Measurements from ENCODE around the gene TBC1D14.

TBC1D14 gene

DNA sequence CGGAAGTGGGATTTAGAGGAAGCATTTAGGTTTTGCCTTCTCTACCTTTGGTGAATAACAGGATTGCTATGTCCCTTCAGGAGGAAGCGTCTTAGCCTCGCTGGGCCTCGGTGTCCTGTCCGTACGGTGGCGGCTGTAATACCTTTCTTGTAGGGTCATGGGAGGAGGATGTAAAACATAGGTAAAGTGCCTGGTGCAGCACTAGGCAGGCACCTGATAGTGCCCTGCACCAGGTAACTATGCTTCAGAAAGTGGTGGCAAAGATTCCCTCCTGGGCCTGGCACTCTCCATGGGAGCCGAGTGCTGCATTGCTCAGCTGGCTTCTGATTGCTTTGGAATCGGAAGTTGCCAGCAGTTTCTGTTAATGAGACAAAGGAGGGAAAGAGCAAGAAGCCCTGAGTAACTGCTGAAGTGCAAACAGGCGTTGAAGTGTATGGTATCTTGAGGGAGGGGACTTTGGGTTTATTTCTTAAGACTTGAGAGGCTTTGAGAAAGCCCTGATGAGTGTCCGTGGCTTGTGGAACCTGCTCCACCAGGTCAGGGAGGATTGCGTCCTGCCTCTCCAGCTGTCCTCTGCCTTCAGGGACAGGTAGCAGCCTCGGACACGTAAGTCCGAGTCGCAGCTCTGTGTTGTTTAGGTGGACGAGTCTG, 45.8 kb downstream of the TBC1D14 start:
- Histone ChIP-seq H3K4me3 (no peak overlapping the region), H3K27ac (no peak overlapping the region)
- TF ChIP-seq, protein P1, sequence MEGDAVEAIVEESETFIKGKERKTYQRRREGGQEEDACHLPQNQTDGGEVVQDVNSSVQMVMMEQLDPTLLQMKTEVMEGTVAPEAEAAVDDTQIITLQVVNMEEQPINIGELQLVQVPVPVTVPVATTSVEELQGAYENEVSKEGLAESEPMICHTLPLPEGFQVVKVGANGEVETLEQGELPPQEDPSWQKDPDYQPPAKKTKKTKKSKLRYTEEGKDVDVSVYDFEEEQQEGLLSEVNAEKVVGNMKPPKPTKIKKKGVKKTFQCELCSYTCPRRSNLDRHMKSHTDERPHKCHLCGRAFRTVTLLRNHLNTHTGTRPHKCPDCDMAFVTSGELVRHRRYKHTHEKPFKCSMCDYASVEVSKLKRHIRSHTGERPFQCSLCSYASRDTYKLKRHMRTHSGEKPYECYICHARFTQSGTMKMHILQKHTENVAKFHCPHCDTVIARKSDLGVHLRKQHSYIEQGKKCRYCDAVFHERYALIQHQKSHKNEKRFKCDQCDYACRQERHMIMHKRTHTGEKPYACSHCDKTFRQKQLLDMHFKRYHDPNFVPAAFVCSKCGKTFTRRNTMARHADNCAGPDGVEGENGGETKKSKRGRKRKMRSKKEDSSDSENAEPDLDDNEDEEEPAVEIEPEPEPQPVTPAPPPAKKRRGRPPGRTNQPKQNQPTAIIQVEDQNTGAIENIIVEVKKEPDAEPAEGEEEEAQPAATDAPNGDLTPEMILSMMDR (IDR thresholded peaks at IDR 0.05): no peak
- no peak for DNase-seq (ENCODE audit: low spot score)

DNA sequence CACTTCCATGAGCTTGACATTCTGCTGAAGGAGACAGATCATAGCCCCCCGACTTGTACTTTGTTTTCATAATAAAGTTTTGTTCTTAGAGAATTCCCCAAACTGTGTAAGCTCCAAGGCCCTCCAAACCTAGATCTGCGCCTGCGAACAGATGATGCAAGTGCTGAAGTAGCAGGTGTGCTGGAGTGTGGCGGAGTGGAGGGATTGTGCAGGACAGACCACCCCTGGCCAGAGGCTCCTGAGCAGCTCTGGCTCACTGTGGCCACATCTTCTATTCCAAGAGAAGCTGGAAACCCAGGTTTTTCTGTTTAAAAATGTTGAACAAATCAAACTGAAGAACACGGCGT, 46.4 kb downstream of the TBC1D14 start:
- TF ChIP-seq, protein P1 (IDR thresholded peaks at IDR 0.05): no peak
- no peak overlapping the region for H3K27ac ChIP-seq
- DNase-seq (ENCODE audit: low spot score): no peak
- H3K4me3 ChIP-seq: no peak overlapping the region

DNA sequence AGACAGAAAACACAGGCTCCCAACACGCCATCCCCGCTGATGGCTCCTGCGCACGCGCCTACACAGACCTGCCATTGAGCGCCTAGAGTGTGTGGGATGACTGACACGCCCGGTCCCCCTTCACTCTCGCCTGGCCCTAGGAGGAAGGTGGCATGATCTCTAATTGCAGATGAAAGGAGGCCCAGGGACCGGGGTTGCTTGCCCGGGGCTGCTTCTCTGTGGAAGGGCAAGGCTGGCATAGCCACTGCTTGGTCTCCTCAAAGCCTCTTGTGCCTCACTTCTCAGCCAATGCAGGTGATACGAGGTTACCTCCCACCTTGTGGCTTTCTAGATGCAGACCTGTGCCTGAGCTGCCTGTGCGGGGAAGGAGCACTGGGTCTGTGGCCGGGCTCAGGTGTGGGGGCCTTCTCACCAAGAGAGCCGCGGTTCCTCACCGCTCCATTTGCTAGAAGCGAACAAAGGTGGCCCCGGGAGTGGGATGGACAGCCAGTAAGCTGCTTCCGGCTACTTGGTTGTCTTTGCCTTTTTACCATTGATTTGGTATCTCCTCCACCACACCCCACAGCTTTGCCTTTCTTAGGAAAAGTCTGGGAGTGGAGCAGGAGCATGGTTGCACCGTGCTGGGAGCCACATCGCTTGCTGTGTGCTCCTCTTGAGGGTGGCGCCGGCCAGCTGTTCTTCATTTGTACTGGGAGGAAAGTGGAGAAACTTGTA, 47.0 kb downstream of the TBC1D14 start:
- no peak overlapping the region for H3K4me3 ChIP-seq
- DNase-seq (ENCODE audit: low spot score): no peak
- TF ChIP-seq, protein P1 (IDR thresholded peaks at IDR 0.05): no peak
- H3K27ac ChIP-seq: no peak overlapping the region

DNA sequence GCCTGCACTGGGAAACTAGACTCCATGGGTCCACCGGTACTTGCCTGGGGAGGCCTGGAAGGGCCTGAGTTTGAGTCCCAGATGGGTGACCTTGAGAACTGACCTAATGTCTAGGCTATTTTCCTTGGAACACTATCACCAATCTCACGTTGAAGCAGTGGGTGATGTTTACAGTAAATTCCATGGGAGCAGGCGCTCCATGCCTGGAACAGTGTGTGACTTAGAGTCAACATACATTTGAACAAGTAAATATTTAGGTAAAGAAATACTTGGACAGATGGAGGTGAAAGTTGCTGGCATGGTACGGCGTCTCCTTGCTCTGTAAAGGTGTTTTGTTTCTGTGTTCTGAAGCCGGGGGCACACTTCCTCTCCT, 47.5 kb downstream of the TBC1D14 start:
- TF ChIP-seq, protein P1 (IDR thresholded peaks at IDR 0.05): no peak
- Histone ChIP-seq H3K4me3 (no peak overlapping the region), H3K27ac (no peak overlapping the region)
- DNase-seq (ENCODE audit: low spot score): no peak

DNA sequence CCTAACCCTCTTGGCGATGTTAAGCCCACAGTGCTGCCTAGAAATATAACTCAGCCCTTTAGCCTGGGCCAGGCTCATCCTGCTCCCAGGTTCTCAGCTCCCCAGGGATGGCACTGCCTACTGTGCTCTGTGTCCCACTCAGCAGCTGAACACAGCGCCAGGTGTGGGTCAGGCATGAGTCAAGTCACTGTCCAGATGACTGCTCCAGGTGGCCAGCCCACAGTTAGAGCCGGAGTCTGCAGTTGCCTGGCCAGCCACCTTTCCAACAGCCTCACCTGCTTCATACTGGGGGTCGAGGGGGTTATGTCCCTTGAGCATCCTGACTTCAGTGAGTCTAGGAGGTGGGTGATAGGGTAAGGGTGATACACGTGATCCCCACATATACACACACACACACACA, 48.4 kb downstream of the TBC1D14 start:
- no peak for DNase-seq (ENCODE audit: low spot score)
- Histone ChIP-seq H3K4me3 (no peak overlapping the region), H3K27ac (no peak overlapping the region)
- TF ChIP-seq, protein P1 (IDR thresholded peaks at IDR 0.05): no peak

DNA sequence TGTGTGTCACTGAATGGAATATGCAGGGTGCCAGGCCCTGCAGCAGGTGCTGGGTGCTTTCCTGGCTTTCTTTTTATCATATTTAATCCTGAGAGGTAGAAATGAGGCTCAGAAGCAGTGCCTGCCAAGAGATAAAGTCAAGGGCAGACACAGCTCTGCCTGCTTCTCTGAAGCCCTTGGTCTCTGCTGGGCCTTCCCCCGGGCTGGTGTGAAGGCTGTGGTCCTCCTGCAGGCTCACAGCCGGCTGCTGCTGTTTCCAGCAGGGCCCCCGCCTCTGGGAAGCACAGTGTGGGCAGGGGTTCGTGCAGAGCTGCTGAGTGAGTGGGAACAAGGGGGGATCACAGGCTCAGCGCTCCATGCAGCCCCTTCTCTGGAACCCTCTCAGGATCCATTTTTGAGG, 49.6 kb downstream of the TBC1D14 start:
- no peak overlapping the region for H3K4me3 ChIP-seq
- TF ChIP-seq, protein P1 (IDR thresholded peaks at IDR 0.05): no peak
- no peak for DNase-seq (ENCODE audit: low spot score)
- no peak overlapping the region for H3K27ac ChIP-seq

DNA sequence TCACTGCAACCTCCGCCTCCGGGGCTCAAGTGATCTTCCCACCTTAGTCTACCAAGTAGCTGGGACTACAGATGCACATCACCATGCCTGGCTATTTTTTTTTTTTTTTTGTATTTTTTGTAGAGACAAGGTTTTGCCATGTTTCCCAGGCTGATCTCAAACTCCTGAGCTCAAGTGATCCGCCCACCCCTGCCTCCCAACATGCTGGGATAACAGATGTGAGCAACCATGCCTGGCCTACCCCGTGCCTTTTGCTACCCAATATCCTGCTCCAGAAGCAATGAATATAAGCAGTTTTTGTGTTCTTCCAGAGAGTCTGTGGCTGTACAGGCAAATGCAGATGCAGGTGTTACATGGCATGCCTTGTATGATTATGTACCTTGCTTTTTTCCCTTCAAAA, 50.5 kb downstream of the TBC1D14 start:
- Histone ChIP-seq H3K4me3 (no peak overlapping the region), H3K27ac (no peak overlapping the region)
- no peak for DNase-seq (ENCODE audit: low spot score)
- TF ChIP-seq, protein P1 (IDR thresholded peaks at IDR 0.05): no peak
